Measurements from ENCODE around the gene APOB.

GRCh38 chr2:21044694-21045371, 960 bp upstream of the APOB start:
- no peak for TF ChIP-seq EZH2 (IDR thresholded peaks at IDR 0.05; ENCODE audit: low read length, unreplicated experiment)
- TF ChIP-seq, protein P1, sequence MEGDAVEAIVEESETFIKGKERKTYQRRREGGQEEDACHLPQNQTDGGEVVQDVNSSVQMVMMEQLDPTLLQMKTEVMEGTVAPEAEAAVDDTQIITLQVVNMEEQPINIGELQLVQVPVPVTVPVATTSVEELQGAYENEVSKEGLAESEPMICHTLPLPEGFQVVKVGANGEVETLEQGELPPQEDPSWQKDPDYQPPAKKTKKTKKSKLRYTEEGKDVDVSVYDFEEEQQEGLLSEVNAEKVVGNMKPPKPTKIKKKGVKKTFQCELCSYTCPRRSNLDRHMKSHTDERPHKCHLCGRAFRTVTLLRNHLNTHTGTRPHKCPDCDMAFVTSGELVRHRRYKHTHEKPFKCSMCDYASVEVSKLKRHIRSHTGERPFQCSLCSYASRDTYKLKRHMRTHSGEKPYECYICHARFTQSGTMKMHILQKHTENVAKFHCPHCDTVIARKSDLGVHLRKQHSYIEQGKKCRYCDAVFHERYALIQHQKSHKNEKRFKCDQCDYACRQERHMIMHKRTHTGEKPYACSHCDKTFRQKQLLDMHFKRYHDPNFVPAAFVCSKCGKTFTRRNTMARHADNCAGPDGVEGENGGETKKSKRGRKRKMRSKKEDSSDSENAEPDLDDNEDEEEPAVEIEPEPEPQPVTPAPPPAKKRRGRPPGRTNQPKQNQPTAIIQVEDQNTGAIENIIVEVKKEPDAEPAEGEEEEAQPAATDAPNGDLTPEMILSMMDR (conservative IDR thresholded peaks at IDR 0.05; ENCODE audit: low read depth, low read length), result no peak

All from PC-3 (cell line).